Choroid plexus epithelial cell (primary cell): ENCODE results near the gene ATXN7L1.

Experiments used
- DNase-seq: peaks from one replicate; pipeline ENCODE4 v3.0.0-alpha.2; 2010; ENCODE audit warnings: low read depth
- H3K4me3 ChIP-seq: 2 replicates; pipeline ENCODE4 v1.5.1; 2011; ENCODE audit warnings: low read depth, mild to moderate bottlenecking, control low read depth, low read length, moderate library complexity
- TF ChIP-seq, protein P1 (sequence below): conservative IDR thresholded peaks from 2 replicates; pipeline ENCODE4 v1.5.1; 2011; ENCODE audit warnings: low read depth, mild to moderate bottlenecking, control low read depth, inconsistent platforms, low read length, moderate library complexity

Gene ATXN7L1

DNA sequence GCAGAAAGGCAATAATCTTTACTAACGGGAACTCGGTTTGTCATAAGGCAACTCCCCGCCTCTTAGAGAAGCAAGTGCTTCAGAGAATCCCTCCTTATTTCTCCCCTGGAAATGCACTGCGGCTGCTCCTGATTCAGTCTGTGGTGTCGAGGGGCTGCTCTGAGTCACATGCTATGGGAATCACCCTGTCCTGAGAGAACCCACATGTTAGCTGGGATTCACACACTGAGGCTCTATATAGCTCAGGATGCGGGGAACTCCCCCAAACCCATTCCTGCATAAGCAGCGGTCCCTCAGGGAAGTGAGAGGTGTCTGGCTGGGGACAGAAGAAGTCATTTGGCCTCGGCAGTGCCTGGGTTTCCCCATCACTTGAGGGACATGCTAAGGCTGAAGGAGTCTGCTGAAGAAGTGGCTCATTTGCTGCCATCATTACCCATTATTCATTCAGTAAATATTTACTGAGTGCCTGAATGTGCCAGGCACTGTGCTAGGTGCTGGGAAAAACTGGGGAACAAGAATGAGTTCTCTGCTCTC lies 87.5 kb downstream of the ATXN7L1 start:
- DNase-seq: no peak
- H3K4me3 ChIP-seq: no peak overlapping the region
- TF ChIP-seq, protein P1, sequence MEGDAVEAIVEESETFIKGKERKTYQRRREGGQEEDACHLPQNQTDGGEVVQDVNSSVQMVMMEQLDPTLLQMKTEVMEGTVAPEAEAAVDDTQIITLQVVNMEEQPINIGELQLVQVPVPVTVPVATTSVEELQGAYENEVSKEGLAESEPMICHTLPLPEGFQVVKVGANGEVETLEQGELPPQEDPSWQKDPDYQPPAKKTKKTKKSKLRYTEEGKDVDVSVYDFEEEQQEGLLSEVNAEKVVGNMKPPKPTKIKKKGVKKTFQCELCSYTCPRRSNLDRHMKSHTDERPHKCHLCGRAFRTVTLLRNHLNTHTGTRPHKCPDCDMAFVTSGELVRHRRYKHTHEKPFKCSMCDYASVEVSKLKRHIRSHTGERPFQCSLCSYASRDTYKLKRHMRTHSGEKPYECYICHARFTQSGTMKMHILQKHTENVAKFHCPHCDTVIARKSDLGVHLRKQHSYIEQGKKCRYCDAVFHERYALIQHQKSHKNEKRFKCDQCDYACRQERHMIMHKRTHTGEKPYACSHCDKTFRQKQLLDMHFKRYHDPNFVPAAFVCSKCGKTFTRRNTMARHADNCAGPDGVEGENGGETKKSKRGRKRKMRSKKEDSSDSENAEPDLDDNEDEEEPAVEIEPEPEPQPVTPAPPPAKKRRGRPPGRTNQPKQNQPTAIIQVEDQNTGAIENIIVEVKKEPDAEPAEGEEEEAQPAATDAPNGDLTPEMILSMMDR: no peak

DNA sequence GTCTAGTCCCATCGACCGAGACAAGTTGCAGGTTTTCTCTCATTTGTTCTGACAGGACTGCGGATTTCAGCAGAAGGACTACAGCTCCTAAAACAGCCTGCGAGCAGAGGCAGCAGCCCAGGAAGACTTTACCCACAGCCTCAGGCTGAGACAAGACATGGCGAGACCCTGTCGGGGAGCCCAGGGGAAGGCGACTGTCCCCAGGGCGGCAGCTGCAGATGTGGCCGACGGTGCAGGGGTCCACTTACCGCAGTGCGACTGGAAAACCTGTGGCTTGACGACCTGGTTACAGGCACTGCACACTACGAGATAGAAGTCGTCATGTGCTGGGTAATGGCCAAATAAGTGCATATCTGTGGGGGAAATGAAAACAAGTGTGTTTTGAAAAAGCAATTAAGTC lies 88.0 kb downstream of the ATXN7L1 start:
- DNase-seq: no peak
- H3K4me3 ChIP-seq: no peak overlapping the region
- TF ChIP-seq, protein P1: no peak

DNA sequence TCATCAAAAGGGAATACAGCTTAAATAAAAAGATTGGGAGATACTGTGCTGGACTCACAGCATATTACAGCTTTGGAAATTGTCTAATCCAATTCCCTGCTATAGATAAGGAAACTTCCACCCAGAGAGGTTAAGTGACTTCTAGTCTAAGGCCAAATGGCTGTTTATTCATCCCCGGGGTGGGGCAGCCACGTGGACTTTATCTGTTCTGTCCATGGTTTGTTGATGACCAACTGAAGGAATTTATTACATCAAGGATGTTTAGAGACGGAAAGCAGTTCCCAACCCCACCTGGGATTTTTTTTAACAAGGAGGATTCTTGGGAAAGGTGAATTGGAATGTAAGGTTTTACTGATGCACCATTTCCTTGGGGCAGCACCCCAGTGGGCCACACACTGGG lies 88.6 kb downstream of the ATXN7L1 start:
- DNase-seq: no peak
- TF ChIP-seq, protein P1: no peak
- H3K4me3 ChIP-seq: no peak overlapping the region

DNA sequence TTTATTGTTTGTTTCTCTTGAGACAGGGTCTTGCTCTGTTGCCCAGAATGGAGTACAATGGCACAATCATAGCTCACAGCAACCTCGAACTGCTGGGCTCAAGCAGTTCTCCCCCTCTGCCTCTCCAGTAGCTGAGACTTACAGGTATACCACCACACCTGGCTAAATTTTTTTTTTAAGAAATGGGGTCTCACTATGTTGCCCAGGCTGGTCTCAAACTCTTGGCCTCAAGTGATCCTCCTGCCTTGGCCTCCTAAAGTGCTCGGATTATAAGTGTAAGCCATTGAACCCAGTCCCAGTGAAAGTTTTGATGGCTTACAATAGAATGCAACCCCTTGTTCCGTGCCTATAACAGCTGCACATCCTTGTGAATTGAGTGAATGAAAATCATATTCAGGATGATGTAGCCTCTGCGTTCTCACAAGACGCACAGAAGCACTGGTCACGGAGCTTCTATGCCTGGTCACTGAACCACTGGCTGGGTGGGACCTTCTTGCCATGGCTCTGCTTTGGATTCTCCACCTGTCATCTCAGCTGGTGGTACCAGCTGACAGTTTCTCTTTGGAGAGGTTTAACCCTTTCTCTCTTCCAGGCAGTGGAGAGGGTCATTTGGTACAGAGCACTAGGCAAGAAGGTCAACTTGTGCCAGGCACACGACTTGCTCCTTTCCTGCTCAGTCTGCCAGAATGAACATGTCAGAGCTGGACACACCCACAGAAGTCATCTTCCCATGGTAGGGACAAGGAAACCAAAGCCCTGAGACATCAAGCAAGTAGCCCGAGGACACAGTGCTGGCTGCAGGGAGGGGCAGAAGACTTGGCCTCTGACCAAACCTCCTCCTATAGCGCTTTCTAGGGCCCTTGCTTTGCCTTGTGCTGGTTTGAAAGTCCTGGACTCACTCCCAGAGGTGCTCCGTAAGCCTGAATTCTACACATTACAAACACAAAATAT lies 89.6 kb downstream of the ATXN7L1 start:
- H3K4me3 ChIP-seq: no peak overlapping the region
- TF ChIP-seq, protein P1: no peak
- no peak for DNase-seq

DNA sequence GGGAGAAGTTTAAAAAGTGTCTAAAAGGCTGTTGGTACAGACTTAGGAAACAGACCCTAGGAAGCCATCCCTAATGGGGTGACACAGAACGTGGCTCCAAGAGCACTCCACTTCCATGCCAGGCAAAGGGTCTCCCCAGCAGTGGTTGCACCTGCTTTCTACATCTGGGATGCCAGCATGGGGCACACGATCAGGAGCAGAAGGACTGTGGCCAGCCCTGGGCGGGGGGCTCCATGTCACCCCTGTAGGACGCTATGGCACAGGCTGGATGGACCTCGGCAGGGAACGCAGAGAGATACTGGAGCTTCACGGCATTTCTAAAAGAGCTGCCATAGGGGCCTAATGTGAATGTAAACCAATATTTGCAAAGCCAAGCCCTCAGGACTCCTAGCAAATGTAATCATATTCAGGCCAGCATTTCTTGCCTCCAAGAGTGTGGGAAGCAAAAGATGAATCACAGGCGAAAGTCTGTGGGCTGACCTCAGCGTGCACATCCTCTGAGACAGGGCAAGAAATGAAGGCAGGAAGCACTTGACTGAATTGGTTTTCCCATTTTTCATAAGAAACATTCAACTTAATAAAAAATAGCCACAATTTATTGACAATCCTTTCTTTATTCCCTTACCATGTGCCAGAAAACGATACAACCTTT lies 93.9 kb downstream of the ATXN7L1 start:
- TF ChIP-seq, protein P1: no peak

DNA sequence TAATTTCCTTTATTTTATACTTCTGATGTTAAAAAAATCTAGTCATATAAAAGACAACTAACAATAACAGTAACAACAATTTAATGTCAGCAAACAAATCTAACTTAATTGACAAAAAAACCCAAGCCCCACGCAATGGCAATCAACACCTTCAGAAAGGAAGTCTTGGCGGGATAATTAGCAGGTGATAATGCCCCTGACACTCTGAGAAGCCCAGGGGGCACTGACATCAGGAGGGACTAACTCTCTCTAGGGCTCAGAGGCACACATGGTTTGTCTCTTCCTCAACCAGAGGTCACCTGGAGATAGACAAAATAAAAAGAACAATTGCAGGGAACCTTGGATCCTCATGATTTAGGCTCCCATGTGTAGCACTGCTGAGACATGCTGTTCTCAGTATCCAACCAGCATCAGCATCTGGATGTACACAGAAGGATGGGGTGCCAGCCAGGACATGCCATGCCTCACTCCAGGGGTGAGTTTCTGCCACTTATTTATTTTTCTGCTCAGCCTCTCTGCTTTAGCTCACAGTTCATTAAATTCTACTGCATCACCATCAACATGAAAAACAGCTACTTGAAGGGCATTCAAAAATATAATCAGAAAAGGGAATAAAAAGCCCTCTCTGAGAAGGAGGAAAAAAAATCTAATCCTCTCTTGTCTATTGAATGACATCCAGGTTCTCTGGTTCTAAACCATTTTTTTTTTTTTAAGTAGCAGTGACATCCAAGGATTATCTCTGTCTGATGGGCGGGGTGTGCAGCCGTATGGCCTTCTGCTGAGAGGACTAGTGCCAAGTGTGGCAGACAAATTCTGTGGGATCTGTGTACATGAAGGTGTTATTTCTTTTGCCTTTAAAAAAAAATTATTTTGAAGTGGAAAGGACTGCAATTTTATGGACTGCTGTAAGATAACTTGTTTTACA lies 96.3 kb downstream of the ATXN7L1 start:
- DNase-seq: no peak
- no peak overlapping the region for H3K4me3 ChIP-seq
- TF ChIP-seq, protein P1: no peak

More for the DNA sequence above, 93.9 kb downstream of the ATXN7L1 start:
- no peak overlapping the region for H3K4me3 ChIP-seq
- DNase-seq: peak; percentile 93
